Measurements from ENCODE around the gene RAB3C.

RAB3C gene

GRCh38 chr5:58838729-58839128 is 255.9 kb downstream of the RAB3C start:
- H3K4me3 ChIP-seq (ENCODE audit: low read length) = no peak overlapping the region
- H3K4me2 ChIP-seq (ENCODE audit: low read depth, low read length) = no peak overlapping the region
- no peak for TF ChIP-seq EZH2phosphoT487 (IDR thresholded peaks at IDR 0.05; ENCODE audit: low read length)
- TF ChIP-seq CTCF (IDR thresholded peaks at IDR 0.05; ENCODE audit: low read length) = no peak
- no peak for TF ChIP-seq EZH2 (optimal IDR thresholded peaks at IDR 0.05; ENCODE audit: low read depth, low read length)
- no peak for DNase-seq
- H3K36me3 ChIP-seq (replicated peaks; ENCODE audit: insufficient read depth, low read length) = no peaks in the 10 kb centered on the region
- no peaks in the 10 kb centered on the region for H4K20me1 ChIP-seq (ENCODE audit: insufficient read depth, low read length)
- no peaks in the 10 kb centered on the region for H3K9me2 ChIP-seq (replicated peaks; ENCODE audit: insufficient read depth, low read length)
- no peaks in the 10 kb centered on the region for H3K4me1 ChIP-seq (ENCODE audit: low read length)
- no peak overlapping the region for H3K27ac ChIP-seq (ENCODE audit: low read length)
- H3K9me3 ChIP-seq (replicated peaks; ENCODE audit: insufficient read depth, low read length) = no peaks in the 10 kb centered on the region
- no peak overlapping the region for H2AFZ ChIP-seq (ENCODE audit: low read length)
- no peaks in the 10 kb centered on the region for H3F3A ChIP-seq (ENCODE audit: insufficient read depth, low read length)
- no peaks in the 10 kb centered on the region for H3K27me3 ChIP-seq (replicated peaks; ENCODE audit: insufficient read depth, low read length)
- no peaks in the 10 kb centered on the region for H3K79me2 ChIP-seq (ENCODE audit: low read length)
- no peak overlapping the region for H3K9ac ChIP-seq (ENCODE audit: low read length)

GRCh38 chr5:58842852-58843251 is 260.0 kb downstream of the RAB3C start:
- Histone ChIP-seq H3K9ac (ENCODE audit: low read length) (no peak overlapping the region), H3K4me2 (ENCODE audit: low read depth, low read length) (no peak overlapping the region), H3K36me3 (replicated peaks; ENCODE audit: insufficient read depth, low read length) (no peaks in the 10 kb centered on the region), H3K79me2 (ENCODE audit: low read length) (no peaks in the 10 kb centered on the region), H3K27me3 (replicated peaks; ENCODE audit: insufficient read depth, low read length) (no peaks in the 10 kb centered on the region), H4K20me1 (ENCODE audit: insufficient read depth, low read length) (no peaks in the 10 kb centered on the region), H2AFZ (ENCODE audit: low read length) (no peak overlapping the region), H3F3A (ENCODE audit: insufficient read depth, low read length) (no peaks in the 10 kb centered on the region), H3K9me2 (replicated peaks; ENCODE audit: insufficient read depth, low read length) (no peaks in the 10 kb centered on the region), H3K9me3 (replicated peaks; ENCODE audit: insufficient read depth, low read length) (no peaks in the 10 kb centered on the region), H3K4me3 (ENCODE audit: low read length) (no peak overlapping the region), H3K4me1 (ENCODE audit: low read length) (no peaks in the 10 kb centered on the region), H3K27ac (ENCODE audit: low read length) (no peak overlapping the region)
- no peak for DNase-seq
- no peak for TF ChIP-seq EZH2 (optimal IDR thresholded peaks at IDR 0.05; ENCODE audit: low read depth, low read length)
- no peak for TF ChIP-seq CTCF (IDR thresholded peaks at IDR 0.05; ENCODE audit: low read length)
- no peak for TF ChIP-seq EZH2phosphoT487 (IDR thresholded peaks at IDR 0.05; ENCODE audit: low read length)

- H3K9ac ChIP-seq (ENCODE audit: low read length) = no peak overlapping the region
- no peak for DNase-seq
- H3K9me2 ChIP-seq (replicated peaks; ENCODE audit: insufficient read depth, low read length) = no peaks in the 10 kb centered on the region
- H3K4me3 ChIP-seq (ENCODE audit: low read length) = no peak overlapping the region
- H3K27me3 ChIP-seq (replicated peaks; ENCODE audit: insufficient read depth, low read length) = no peaks in the 10 kb centered on the region
- H3K4me2 ChIP-seq (ENCODE audit: low read depth, low read length) = no peak overlapping the region
- no peaks in the 10 kb centered on the region for H3K36me3 ChIP-seq (replicated peaks; ENCODE audit: insufficient read depth, low read length)
- TF ChIP-seq EZH2 (optimal IDR thresholded peaks at IDR 0.05; ENCODE audit: low read depth, low read length) (no peak), CTCF (IDR thresholded peaks at IDR 0.05; ENCODE audit: low read length) (no peak), EZH2phosphoT487 (IDR thresholded peaks at IDR 0.05; ENCODE audit: low read length) (no peak)
- H3F3A ChIP-seq (ENCODE audit: insufficient read depth, low read length) = no peaks in the 10 kb centered on the region
- no peak overlapping the region for H3K27ac ChIP-seq (ENCODE audit: low read length)
- no peaks in the 10 kb centered on the region for H3K4me1 ChIP-seq (ENCODE audit: low read length)
- no peaks in the 10 kb centered on the region for H3K9me3 ChIP-seq (replicated peaks; ENCODE audit: insufficient read depth, low read length)
- no peaks in the 10 kb centered on the region for H3K79me2 ChIP-seq (ENCODE audit: low read length)
- H2AFZ ChIP-seq (ENCODE audit: low read length) = no peak overlapping the region
- H4K20me1 ChIP-seq (ENCODE audit: insufficient read depth, low read length) = no peaks in the 10 kb centered on the region
Observed at GRCh38 chr5:58844395-58844794, 261.5 kb downstream of the RAB3C start.
